Activated naive CD8-positive, alpha-beta T cell treated with anti-CD3 and anti-CD28 coated beads for 36 hours (primary cell): ENCODE measurements around the gene ERO1A. TPM values are rescaled to one million over a fixed set of nuclear protein-coding genes. Genes with fewer than 3 reads are reported as not detected.

Experiments used
- DNase-seq: peaks from one replicate; pipeline ENCODE4 v3.0.0; 2021
- H3K27ac Mint-ChIP-seq: one replicate; pipeline ENCODE4 v1.8.0; 2022; ENCODE audit warnings: mild to moderate bottlenecking, moderate library complexity, mixed read lengths
- H3K27me3 Mint-ChIP-seq: one replicate; pipeline ENCODE4 v1.8.0; 2022; ENCODE audit warnings: mild to moderate bottlenecking, mixed read lengths
- H3K36me3 Mint-ChIP-seq: one replicate; pipeline ENCODE4 v1.8.0; 2021; ENCODE audit warnings: mild to moderate bottlenecking, mixed read lengths
- H3K4me1 Mint-ChIP-seq: one replicate; pipeline ENCODE4 v1.8.0; 2021; ENCODE audit warnings: mixed read lengths
- H3K4me3 Mint-ChIP-seq: one replicate; pipeline ENCODE4 v1.8.0; 2022; ENCODE audit warnings: mild to moderate bottlenecking, moderate library complexity, mixed read lengths
- H3K9me3 Mint-ChIP-seq: one replicate; pipeline ENCODE4 v1.8.0; 2022; ENCODE audit warnings: mixed read lengths
- total RNA-seq, 2 experiments: library from RNA; stranded (reverse); gene quantifications; one replicate each; pipeline ENCODE4 v1.2.3, GENCODE V29; 2021

The ERO1A gene
- total RNA-seq, 2 experiments from 2014 or later: 120 to 121 TPM

- H3K27me3 Mint-ChIP-seq: no peaks in the 10 kb centered on the region
- H3K27ac Mint-ChIP-seq: no peak overlapping the region
- no peak for DNase-seq
- H3K36me3 Mint-ChIP-seq: peaks cover 16% of the 10 kb centered on the region
- H3K9me3 Mint-ChIP-seq: no peaks in the 10 kb centered on the region
- H3K4me3 Mint-ChIP-seq: no peak overlapping the region
- H3K4me1 Mint-ChIP-seq: no peaks in the 10 kb centered on the region
Observed at GRCh38 chr14:52663850-52664249, 31.5 kb downstream of the ERO1A start.

- H3K27ac Mint-ChIP-seq: no peak overlapping the region
- no peaks in the 10 kb centered on the region for H3K9me3 Mint-ChIP-seq
- peaks cover 17% of the 10 kb centered on the region for H3K36me3 Mint-ChIP-seq
- H3K4me1 Mint-ChIP-seq: no peaks in the 10 kb centered on the region
- no peak overlapping the region for H3K4me3 Mint-ChIP-seq
- DNase-seq: no peak
- no peaks in the 10 kb centered on the region for H3K27me3 Mint-ChIP-seq
Observed at GRCh38 chr14:52661314-52661713, 34.0 kb downstream of the ERO1A start.

DNA sequence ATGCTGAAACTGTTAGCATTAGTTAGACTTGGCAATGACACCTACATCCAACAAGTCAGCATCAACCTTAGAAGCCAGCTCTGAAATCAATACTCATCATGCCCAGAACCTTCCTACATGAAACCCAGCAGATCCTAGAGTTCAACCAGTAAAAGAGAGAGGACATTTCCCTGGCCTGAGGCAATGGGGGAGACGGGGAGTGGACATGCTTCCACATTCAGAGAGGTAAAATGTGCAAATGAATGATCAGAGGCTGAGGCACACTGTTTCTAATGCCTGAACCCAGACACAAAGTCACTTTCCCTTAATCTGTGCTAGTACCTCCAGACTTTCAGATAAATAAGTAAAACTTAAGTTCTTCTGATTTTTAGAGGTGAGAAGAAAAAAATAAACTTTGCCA lies 34.5 kb downstream of the ERO1A start:
- Mint-ChIP-seq H3K27ac (no peak overlapping the region), H3K4me1 (no peaks in the 10 kb centered on the region), H3K36me3 (peaks cover 18% of the 10 kb centered on the region), H3K4me3 (no peak overlapping the region), H3K27me3 (no peaks in the 10 kb centered on the region), H3K9me3 (no peaks in the 10 kb centered on the region)
- no peak for DNase-seq

DNA sequence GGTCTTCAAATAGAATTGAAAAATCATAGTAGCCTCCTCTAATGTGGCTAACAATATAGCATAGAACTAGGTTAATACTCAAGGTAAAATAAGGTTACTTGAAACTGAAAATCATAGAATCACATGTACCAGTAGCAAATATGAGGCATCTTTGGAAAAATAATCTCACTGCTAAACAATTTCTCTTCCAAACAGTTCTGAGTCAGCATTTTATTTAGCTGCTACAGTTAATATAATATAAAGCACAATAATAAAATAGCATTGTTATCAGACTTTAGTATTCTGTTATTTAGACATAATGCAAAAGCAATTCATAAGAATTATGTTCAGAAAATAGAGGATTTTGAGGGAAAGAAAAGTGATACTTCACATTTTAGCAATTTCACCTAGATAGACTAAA lies 35.0 kb downstream of the ERO1A start:
- H3K27ac Mint-ChIP-seq: no peak overlapping the region
- H3K27me3 Mint-ChIP-seq: no peaks in the 10 kb centered on the region
- H3K4me3 Mint-ChIP-seq: no peak overlapping the region
- no peaks in the 10 kb centered on the region for H3K4me1 Mint-ChIP-seq
- no peak for DNase-seq
- no peaks in the 10 kb centered on the region for H3K9me3 Mint-ChIP-seq
- peaks cover 17% of the 10 kb centered on the region for H3K36me3 Mint-ChIP-seq

DNA sequence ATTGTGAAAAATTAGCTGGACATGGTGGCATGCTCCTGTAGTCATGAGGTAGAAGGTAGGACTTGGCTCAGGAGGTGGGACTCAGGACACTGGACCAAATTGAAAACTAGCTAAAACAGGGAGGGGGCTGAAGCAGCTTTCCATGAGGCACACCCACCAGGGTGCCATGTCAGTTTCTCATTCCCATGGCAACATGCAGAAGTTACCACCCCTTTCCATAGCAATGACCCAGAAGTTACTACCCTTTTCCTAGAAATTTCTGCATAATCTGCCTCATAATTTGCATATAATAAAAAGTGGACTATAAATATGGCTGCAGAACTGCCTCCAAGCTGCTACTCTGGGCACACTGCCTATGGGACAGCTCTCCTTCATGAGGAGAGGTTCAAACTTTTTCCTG lies 38.5 kb downstream of the ERO1A start:
- H3K4me3 Mint-ChIP-seq: no peak overlapping the region
- DNase-seq: no peak
- no peaks in the 10 kb centered on the region for H3K9me3 Mint-ChIP-seq
- H3K27me3 Mint-ChIP-seq: no peaks in the 10 kb centered on the region
- no peaks in the 10 kb centered on the region for H3K4me1 Mint-ChIP-seq
- peaks cover 20% of the 10 kb centered on the region for H3K36me3 Mint-ChIP-seq
- no peak overlapping the region for H3K27ac Mint-ChIP-seq

DNA sequence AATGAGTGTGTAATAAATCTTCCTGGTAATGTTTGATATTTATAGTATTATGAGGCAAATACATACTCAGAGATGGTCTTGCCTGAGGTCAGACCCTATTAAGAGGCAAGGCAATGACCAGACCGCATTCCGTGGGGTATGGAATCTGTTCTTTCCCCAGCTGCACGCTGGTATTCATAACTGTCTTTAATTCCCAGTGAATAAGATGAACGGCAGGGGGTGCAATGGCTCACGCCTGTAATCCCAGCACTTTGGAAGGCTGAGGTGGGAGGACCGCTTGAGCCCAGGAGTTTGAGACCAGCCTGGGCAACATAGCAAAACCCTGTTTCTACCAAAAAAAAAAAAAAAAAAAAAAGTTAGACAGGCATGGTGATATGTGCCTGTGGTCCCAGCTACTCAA lies 44.6 kb downstream of the ERO1A start:
- Mint-ChIP-seq H3K4me1 (no peaks in the 10 kb centered on the region), H3K27me3 (no peaks in the 10 kb centered on the region), H3K4me3 (no peak overlapping the region), H3K9me3 (no peaks in the 10 kb centered on the region), H3K27ac (no peak overlapping the region), H3K36me3 (peaks cover 23% of the 10 kb centered on the region)
- no peak for DNase-seq

DNA sequence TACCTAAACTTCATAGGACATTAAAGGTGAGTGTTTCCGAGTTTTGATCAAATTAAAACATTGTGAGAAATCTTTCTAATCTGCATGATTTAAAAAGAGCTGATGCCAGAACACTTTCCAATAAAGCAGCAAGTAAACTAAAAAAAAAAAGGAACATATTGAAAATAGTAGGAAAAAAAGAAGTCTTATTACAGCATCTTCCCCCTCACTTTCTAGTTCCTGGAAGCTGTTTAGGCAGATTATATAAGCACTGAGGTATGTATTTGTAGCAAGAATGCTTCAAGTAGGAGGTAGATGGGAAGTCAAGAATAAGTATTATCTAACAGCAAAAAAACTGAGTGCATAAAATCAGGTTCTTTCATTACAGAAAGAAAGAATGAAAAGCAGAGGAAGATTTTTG lies 45.8 kb downstream of the ERO1A start:
- Mint-ChIP-seq H3K4me1 (no peaks in the 10 kb centered on the region), H3K9me3 (no peaks in the 10 kb centered on the region), H3K4me3 (no peak overlapping the region), H3K36me3 (peaks cover 20% of the 10 kb centered on the region), H3K27me3 (no peaks in the 10 kb centered on the region), H3K27ac (no peak overlapping the region)
- DNase-seq: no peak

DNA sequence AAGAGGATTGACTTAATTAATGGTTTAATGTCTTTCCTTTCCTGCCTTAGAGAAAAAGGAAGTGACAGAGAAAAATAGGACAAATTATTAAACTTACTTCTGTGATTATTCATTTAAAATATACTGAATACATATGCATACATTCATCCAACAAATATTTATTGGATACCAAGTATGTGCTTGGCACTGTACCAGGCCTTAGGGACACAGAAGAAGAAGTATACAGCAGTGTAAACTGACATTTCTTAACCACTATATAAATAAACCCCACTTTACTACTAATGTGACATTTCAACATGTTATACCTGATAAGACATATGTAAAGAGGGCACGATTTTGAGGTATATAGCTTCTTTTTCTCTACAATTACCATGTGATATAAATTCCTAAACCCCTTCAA lies 53.6 kb downstream of the ERO1A start:
- Mint-ChIP-seq H3K4me1 (peaks cover 13% of the 10 kb centered on the region), H3K27ac (no peak overlapping the region), H3K27me3 (no peaks in the 10 kb centered on the region), H3K4me3 (no peak overlapping the region), H3K9me3 (peaks cover 14% of the 10 kb centered on the region), H3K36me3 (peaks cover 42% of the 10 kb centered on the region)
- no peak for DNase-seq

GRCh38 chr14:52640137-52640536 lies 55.2 kb downstream of the ERO1A start:
- H3K36me3 Mint-ChIP-seq: peaks cover 30% of the 10 kb centered on the region
- DNase-seq: peak; percentile 19
- H3K27me3 Mint-ChIP-seq: no peaks in the 10 kb centered on the region
- H3K4me3 Mint-ChIP-seq: peak overlapping the region; percentile 25
- H3K27ac Mint-ChIP-seq: peak overlapping the region; percentile 57
- peaks cover 14% of the 10 kb centered on the region for H3K9me3 Mint-ChIP-seq
- H3K4me1 Mint-ChIP-seq: peaks cover 13% of the 10 kb centered on the region

DNA sequence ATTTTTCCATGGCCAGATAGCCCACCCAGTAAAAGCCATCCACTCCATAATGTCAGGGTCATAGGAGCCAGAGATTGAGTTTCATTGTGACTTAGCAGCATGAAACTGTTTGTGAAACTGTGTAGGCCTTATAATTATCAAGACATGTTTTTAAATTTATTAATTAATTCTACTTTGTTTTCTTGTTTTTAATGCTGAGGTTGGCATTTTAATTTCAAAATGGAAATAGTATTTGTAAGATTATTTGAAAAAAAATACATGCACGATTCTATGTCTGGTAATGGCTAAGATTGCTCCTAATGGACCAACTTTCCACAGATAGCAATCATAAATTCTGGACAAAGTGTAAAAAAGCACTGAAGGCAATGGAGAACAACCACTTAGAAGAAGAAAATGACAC lies 75.7 kb downstream of the ERO1A start:
- Mint-ChIP-seq H3K27me3 (no peaks in the 10 kb centered on the region), H3K36me3 (no peaks in the 10 kb centered on the region)

GRCh38 chr14:52618602-52619001 lies 76.8 kb downstream of the ERO1A start:
- Mint-ChIP-seq H3K4me3 (no peak overlapping the region), H3K36me3 (no peaks in the 10 kb centered on the region), H3K4me1 (no peaks in the 10 kb centered on the region), H3K27me3 (no peaks in the 10 kb centered on the region), H3K27ac (no peak overlapping the region), H3K9me3 (no peaks in the 10 kb centered on the region)
- no peak for DNase-seq

More for the DNA sequence above, 75.7 kb downstream of the ERO1A start:
- no peak for DNase-seq
- H3K9me3 Mint-ChIP-seq: no peaks in the 10 kb centered on the region
- no peaks in the 10 kb centered on the region for H3K4me1 Mint-ChIP-seq
- no peak overlapping the region for H3K27ac Mint-ChIP-seq
- H3K4me3 Mint-ChIP-seq: no peak overlapping the region

DNA sequence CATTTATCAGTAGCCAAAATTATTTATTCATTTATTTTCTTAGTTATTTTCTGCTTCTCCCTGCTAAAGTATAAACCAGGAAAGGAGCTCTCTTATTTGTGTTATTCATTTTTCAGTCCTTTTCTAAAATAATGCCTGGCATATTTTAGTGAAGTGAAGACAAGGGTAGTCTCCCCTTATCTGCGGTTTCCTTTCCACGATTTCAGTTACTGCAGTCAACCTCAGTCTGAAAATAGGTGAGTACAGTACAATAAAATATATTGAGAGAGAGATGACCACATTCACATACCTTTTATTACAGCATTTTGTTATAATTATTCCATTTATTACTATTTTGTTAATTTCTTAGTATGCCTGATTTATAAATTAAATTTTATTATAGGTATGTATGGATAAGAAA lies 85.2 kb downstream of the ERO1A start:
- H3K9me3 Mint-ChIP-seq: no peaks in the 10 kb centered on the region
- H3K27ac Mint-ChIP-seq: no peak overlapping the region
- no peaks in the 10 kb centered on the region for H3K4me1 Mint-ChIP-seq
- no peak for DNase-seq
- no peaks in the 10 kb centered on the region for H3K27me3 Mint-ChIP-seq
- no peak overlapping the region for H3K4me3 Mint-ChIP-seq
- H3K36me3 Mint-ChIP-seq: no peaks in the 10 kb centered on the region

- H3K27me3 Mint-ChIP-seq: no peaks in the 10 kb centered on the region
- no peaks in the 10 kb centered on the region for H3K4me1 Mint-ChIP-seq
- H3K4me3 Mint-ChIP-seq: no peak overlapping the region
- H3K36me3 Mint-ChIP-seq: no peaks in the 10 kb centered on the region
- no peak overlapping the region for H3K27ac Mint-ChIP-seq
- H3K9me3 Mint-ChIP-seq: peaks cover 4% of the 10 kb centered on the region
- DNase-seq: no peak
Observed at GRCh38 chr14:52609445-52610044, 85.8 kb downstream of the ERO1A start.

GRCh38 chr14:52607061-52607460 lies 88.3 kb downstream of the ERO1A start:
- DNase-seq: no peak
- Mint-ChIP-seq H3K4me1 (no peaks in the 10 kb centered on the region), H3K9me3 (peaks cover 7% of the 10 kb centered on the region), H3K27me3 (no peaks in the 10 kb centered on the region), H3K36me3 (no peaks in the 10 kb centered on the region), H3K4me3 (no peak overlapping the region), H3K27ac (no peak overlapping the region)

- Mint-ChIP-seq H3K4me3 (no peak overlapping the region), H3K27ac (no peak overlapping the region), H3K4me1 (no peaks in the 10 kb centered on the region)
Observed at GRCh38 chr14:52602131-52602530, 93.2 kb downstream of the ERO1A start.

GRCh38 chr14:52599974-52600373 lies 95.4 kb downstream of the ERO1A start:
- Mint-ChIP-seq H3K27ac (no peak overlapping the region), H3K27me3 (no peaks in the 10 kb centered on the region), H3K4me1 (no peaks in the 10 kb centered on the region)

More at GRCh38 chr14:52602131-52602530, 93.2 kb downstream of the ERO1A start:
- DNase-seq: no peak
- Mint-ChIP-seq H3K27me3 (no peaks in the 10 kb centered on the region), H3K9me3 (peaks cover 7% of the 10 kb centered on the region), H3K36me3 (no peaks in the 10 kb centered on the region)

More at GRCh38 chr14:52599974-52600373, 95.4 kb downstream of the ERO1A start:
- Mint-ChIP-seq H3K4me3 (no peak overlapping the region), H3K36me3 (no peaks in the 10 kb centered on the region), H3K9me3 (peaks cover 13% of the 10 kb centered on the region)
- no peak for DNase-seq
